ENCODE results near the gene PADI2. TPM values are rescaled to one million over a fixed set of nuclear protein-coding genes. Genes with fewer than 3 reads are reported as not detected.

PADI2 gene
- total RNA-seq, 1 experiment from 2014 or later = 3.0 TPM

DNA sequence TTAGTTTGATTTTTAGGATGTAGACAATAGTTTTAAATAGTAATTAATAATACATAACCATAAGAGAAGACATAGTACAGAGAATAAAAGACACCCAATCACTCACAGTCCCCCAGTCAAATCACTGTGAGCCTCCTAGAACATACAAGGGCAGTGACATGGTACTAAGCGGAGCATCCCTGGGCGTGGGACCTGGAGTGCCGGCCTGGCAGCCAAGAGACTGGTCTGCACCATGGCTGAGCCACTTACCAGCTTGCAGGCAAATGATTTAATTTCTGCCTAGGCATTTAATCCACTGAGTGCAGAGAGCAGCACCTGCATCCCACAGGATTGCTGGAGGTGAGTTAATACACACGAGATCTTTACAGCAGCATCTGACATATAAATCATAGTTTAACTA, 85.8 kb downstream of the PADI2 start:
- Histone ChIP-seq H3K4me1 (ENCODE audit: insufficient read depth, low read length) (no peaks in the 10 kb centered on the region), H2BK120ac (ENCODE audit: low read depth, low read length, poor library complexity, severe bottlenecking) (no peak overlapping the region), H2BK15ac (ENCODE audit: low read depth, low read length) (no peak overlapping the region), H3K14ac (ENCODE audit: insufficient read depth, low read length) (no peak overlapping the region), H2BK20ac (ENCODE audit: low read depth, low read length, poor library complexity, severe bottlenecking) (no peak overlapping the region), H2BK5ac (ENCODE audit: insufficient read length, low read length) (no peak overlapping the region), H4K8ac (replicated peaks; ENCODE audit: insufficient read length, low read depth, low read length) (no peak overlapping the region), H4K5ac (ENCODE audit: insufficient read length, low read depth, low read length) (no peak overlapping the region), H4K20me1 (ENCODE audit: control insufficient read depth, insufficient read depth, insufficient read length) (no peaks in the 10 kb centered on the region), H2BK12ac (ENCODE audit: insufficient read length, low read depth, low read length) (no peak overlapping the region), H3K23me2 (ENCODE audit: insufficient read length, low read depth, low read length, poor library complexity, severe bottlenecking) (no peaks in the 10 kb centered on the region), H3K23ac (ENCODE audit: insufficient read length, low read depth, low read length) (no peak overlapping the region), H2AFZ (ENCODE audit: low read length) (no peak overlapping the region), H3K9me3 (ENCODE audit: control insufficient read depth, low read depth, low read length) (no peaks in the 10 kb centered on the region), H4K91ac (ENCODE audit: insufficient read length, low read depth, low read length) (no peak overlapping the region), H3K79me2 (ENCODE audit: insufficient read depth, low read length) (no peaks in the 10 kb centered on the region), H3K27ac (ENCODE audit: insufficient read length, low read depth, low read length) (no peak overlapping the region), H3K79me1 (ENCODE audit: insufficient read depth, low read depth, low read length, poor library complexity, severe bottlenecking) (no peaks in the 10 kb centered on the region), H3K56ac (ENCODE audit: insufficient read length, low read depth, low read length) (no peak overlapping the region), H3K18ac (ENCODE audit: insufficient read length, low read depth, low read length) (no peak overlapping the region), H3K4me2 (ENCODE audit: insufficient read depth, insufficient read length, low read length) (no peak overlapping the region), H3K9ac (ENCODE audit: extremely low read depth, insufficient read length, low read length) (no peak overlapping the region), H2AK5ac (ENCODE audit: insufficient read length, low read length) (no peak overlapping the region), H3K4ac (ENCODE audit: low read depth, low read length) (no peak overlapping the region), H3T11ph (ENCODE audit: low read length) (no peak overlapping the region), H3K27me3 (ENCODE audit: insufficient read depth, low read length) (no peaks in the 10 kb centered on the region)
- Mint-ChIP-seq H3K27me3 (ENCODE audit: low read depth) (no peaks in the 10 kb centered on the region), H3K4me3 (no peak overlapping the region), H3K27ac (no peak overlapping the region), H3K4me1 (peaks cover 0 to 4% of the 10 kb centered on the region in 2 experiments; a peak in 2 of 4 replicates), H3K36me3 (ENCODE audit: insufficient read depth in 1 of 3, low read depth in 3 of 3) (peaks cover 6 to 40% (median 21%) of the 10 kb centered on the region in 3 experiments; a peak in 6 of 7 replicates), H3K9me3 (no peaks in the 10 kb centered on the region)
- no peak for DNase-seq
- WGBS (ENCODE audit: extremely low coverage, insufficient read length, low lambda C conversion rate) = no CpG with 5 or more reads among the region's 4 CpGs
- TF ChIP-seq, protein P1, sequence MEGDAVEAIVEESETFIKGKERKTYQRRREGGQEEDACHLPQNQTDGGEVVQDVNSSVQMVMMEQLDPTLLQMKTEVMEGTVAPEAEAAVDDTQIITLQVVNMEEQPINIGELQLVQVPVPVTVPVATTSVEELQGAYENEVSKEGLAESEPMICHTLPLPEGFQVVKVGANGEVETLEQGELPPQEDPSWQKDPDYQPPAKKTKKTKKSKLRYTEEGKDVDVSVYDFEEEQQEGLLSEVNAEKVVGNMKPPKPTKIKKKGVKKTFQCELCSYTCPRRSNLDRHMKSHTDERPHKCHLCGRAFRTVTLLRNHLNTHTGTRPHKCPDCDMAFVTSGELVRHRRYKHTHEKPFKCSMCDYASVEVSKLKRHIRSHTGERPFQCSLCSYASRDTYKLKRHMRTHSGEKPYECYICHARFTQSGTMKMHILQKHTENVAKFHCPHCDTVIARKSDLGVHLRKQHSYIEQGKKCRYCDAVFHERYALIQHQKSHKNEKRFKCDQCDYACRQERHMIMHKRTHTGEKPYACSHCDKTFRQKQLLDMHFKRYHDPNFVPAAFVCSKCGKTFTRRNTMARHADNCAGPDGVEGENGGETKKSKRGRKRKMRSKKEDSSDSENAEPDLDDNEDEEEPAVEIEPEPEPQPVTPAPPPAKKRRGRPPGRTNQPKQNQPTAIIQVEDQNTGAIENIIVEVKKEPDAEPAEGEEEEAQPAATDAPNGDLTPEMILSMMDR (conservative IDR thresholded peaks at IDR 0.05) = no peak
